GM12892 (cell line): ENCODE results near the gene TESK2.

Source experiments
- DNase-seq: peaks from one replicate; pipeline ENCODE4 v3.0.0; 2011; ENCODE audit not compliant: insufficient read length
- FAIRE-seq: peaks from 2 replicates; lab custom pipeline; 2011; peaks lifted over from hg19 to GRCh38; lab: Jason Lieb, UNC
- POLR2A ChIP-seq: IDR thresholded peaks from 2 replicates; pipeline ENCODE4 v1.6.1; 2011; ENCODE audit warnings: low read depth, low read length, control low read depth
- POLR2AphosphoS5 ChIP-seq: IDR thresholded peaks from 2 replicates; pipeline ENCODE4 v1.6.1; 2011; ENCODE audit warnings: low read depth, low read length, control low read depth
- TAF1 ChIP-seq: IDR thresholded peaks from 2 replicates; pipeline ENCODE4 v1.6.1; 2011; ENCODE audit warnings: low read depth, mild to moderate bottlenecking, control low read depth, low read length, borderline replicate concordance

The TESK2 gene

GRCh38 chr1:45300669-45300997 is 190.3 kb downstream of the TESK2 start:
- FAIRE-seq = no peak
- DNase-seq = no peak
- no peak for TF ChIP-seq POLR2A
- TF ChIP-seq POLR2AphosphoS5 = no peak
- TF ChIP-seq TAF1 = no peak

- DNase-seq (peak; percentile 34), FAIRE-seq (peak; percentile 40)
- TF ChIP-seq POLR2A (no peak), POLR2AphosphoS5 (no peak), TAF1 (no peak)
Observed at GRCh38 chr1:45299981-45300668, 190.8 kb downstream of the TESK2 start.

GRCh38 chr1:45299296-45299695 is 191.7 kb downstream of the TESK2 start:
- FAIRE-seq = no peak
- no peak for TF ChIP-seq POLR2AphosphoS5

GRCh38 chr1:45297666-45298356 is 193.2 kb downstream of the TESK2 start:
- TF ChIP-seq POLR2AphosphoS5 (no peak), POLR2A (no peak), TAF1 (no peak)
- no peak for FAIRE-seq
- DNase-seq = no peak

More at GRCh38 chr1:45299296-45299695, 191.7 kb downstream of the TESK2 start:
- DNase-seq = no peak
